GM19023 (cell line): ENCODE results near the gene MEI4.
"Not testable (repeated sequence)": the region's sequence is repeated elsewhere in the genome, so short reads cannot be mapped to it uniquely, and the experiment has no call there.

Source experiments
- ATAC-seq: cut with Tn5 transposase; IDR thresholded peaks from one replicate; pipeline ENCODE4 v1.9.1; 2021; ENCODE audit warnings: mild to moderate bottlenecking, moderate library complexity; ENCODE audit not compliant: unreplicated experiment

MEI4 gene

DNA sequence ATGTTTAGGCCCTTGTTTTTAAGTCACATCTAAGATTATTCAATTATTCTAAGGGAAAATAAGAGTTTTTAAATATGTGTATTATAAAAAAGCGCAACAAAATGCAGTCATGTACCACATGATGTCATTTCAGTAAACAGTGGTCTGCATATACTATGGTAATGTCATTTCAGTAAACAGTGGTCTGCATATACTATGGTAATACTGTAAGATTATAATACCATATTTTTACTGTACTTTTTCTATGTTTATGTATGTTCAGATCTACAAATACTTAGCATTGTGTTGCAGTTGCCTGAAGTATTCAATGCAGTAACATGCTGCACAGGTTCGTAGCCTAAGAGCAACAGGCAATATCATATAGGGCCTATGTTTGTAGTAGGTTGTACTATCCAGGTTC, 21.4 kb downstream of the MEI4 start:
- ATAC-seq = no peak

DNA sequence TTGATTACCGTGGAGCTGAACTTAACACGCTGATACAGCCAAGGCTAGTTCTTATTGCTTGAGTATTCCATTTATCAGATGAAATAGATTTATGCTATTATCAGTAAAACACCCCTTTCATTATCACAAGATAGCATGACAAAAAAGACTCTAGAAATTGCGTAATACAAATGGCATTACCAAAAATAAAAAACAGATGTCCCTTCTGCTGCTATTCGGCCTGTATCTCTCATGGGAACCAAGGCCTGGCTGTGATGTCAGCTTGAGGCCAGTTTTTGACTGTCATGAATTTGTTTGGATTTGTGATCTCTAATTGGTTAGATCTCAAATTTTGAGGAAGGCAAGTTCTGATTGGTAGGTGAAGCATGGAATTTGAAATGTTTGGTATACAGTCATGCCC, 25.2 kb downstream of the MEI4 start:
- no peak for ATAC-seq

DNA sequence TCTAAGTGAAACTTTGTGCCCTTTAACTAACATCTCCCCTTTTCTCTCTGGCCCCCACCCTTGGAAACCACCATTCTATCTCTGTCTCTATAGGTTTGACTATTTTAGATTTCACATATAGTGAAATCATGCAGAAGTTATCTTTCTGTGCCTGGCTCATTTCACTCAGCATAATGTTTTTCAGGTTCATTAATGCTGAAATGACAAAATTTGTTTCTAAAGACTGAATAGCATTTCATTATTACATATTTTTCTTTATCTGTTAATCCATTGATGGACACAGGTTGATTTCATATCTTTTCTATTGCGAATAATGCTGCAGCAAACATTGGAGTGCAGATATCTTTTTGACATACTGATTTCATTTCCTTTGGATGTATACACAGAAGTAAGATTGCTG, 30.7 kb downstream of the MEI4 start:
- ATAC-seq = no peak

DNA sequence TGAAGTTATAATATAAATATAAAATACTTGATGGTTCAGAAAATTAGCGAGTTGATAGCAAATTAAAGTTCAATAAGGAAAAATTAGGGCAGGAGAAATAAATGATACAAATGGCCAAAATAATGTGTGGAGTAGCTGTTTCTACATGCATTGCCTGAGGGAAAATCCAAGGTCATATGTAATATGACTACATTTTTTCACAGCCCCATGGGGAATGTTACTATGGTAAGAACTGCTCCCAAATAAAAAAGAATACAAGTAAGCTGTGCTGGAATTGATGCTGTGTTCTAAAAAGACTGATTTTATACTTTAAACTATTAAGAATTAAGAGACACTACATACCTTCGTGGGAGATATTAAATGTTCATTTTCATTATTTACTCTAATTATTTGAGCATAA, 34.1 kb downstream of the MEI4 start:
- no peak for ATAC-seq

DNA sequence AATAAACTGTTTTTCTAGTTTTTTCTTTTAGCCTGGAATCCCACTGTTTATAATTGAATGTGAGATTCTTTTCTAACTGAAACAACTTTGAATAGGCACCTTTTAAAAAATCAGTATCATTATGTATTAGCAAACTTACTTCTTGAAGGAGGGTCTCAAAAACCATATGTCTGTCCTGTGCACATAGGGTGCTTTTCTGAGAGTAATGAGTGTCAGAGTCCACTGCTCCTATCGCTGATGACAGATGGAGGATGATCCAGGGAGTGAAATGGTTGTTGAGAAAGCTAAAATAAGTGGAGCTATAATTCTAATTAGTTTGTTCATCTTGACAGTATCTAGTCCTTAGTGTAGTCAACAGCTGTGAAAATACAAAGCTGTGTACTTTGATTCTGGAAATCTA, 35.8 kb downstream of the MEI4 start:
- no peak for ATAC-seq

DNA sequence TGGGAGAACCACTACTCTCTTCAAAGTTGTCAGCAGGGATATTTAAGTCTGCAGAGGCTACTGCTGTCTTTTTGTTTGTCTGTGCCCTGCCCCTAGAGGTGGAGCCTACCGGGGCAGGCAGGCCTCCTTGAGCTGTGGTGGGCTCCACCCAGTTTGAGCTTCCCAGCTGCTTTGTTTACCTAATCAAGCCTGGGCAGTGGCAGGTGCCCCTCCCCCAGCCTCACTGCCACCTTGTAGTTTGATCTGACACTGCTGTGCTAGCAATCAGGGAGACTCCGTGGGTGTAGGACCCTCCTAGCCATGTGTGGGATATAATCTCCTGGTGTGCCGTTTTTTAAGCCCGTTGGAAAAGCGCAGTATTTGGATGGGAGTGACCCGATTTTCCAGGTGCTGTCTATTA, 47.3 kb downstream of the MEI4 start:
- not testable (repeated sequence) for ATAC-seq

DNA sequence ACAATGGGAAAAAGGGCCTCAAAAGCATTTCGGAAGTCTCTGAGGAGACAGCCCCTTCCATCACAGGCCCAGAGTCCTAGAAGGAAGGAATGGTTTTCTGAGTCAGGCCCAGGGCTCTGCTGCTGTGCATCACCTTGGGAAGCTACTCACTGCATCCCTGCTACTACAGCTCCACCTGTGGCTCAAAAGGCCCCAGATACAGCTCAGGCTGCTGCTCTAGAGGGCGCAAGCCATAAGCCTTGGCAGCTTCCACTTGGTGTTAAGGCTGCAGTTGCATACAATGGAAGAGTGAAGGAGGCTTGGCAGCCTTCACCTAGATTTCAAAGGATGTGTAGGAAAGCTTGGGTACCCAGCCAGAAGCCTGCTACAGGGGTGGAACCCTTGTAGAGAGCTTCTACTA, 54.8 kb downstream of the MEI4 start:
- ATAC-seq = no peak

DNA sequence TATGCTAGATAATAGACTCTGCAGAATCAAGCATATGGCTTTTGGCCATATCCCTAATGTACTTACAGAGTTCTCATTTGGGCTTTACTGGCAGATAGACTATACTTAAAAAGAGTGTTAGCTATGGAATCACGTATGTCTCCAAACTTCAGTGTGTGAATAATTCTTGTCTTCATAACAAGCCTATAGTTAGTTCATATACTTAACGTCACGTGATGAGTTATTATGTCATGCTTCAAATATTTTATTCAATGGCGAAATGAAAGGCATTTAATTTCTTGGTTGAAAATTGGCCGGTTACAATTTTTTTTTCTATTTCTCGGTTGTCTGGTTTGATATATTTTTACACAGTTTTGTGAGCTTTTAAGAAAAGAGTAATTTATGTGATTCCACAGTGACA, 62.7 kb downstream of the MEI4 start:
- no peak for ATAC-seq

DNA sequence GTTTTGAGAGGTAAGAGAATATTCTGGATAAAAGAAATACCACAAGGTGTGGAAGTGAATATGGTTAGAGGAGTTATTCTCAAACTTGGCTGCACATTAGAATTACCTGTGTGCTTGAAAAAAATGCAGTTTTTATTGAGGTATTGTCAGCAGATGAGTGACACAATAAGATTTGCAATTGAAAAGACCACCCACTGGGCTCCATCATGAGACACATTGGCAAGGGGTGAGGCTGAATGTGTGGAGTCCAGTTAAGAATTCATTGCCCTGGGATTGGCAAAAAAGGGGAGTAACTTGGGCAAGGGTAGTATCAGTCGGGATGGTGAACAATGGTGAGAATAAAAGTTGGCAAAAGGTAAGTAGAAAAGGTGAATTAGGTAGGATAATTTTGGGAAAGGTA, 63.5 kb downstream of the MEI4 start:
- no peak for ATAC-seq

DNA sequence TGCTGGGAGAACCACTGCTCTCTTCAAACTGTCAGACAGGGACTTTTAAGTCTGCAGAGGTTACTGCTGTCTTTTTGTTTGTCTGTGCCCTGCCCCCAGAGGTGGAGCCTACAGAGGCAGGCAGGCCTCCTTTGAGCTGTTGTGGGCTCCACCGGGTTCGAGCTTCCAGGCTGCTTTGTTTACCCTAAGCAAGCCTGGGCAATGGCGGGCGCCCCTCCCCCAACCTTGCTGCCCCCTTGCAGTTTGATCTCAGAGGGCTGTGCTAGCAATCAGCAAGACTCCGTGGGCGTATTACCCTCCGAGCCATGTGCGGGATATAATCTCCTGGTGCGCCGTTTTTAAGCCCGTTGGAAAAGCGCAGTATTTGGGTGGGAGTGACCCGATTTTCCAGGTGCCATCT, 83.2 kb downstream of the MEI4 start:
- not testable (repeated sequence) for ATAC-seq

DNA sequence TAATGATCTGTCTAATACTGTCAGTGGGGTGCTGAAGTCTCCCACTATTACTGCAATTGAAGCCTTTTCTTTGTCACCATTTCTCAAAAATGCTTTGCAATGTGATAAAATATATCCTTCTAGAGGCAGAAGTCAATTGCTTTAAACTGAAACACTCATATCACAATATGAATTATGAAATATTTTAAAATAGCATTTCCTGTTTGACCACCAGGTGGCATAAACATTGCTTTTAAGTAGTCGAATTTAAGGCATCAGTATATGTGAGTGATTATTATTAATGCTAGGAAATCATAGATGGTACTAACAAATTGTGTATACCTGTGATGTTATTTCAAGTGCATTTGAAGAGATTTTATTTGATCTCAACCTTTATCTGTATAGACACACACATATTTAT, 87.5 kb downstream of the MEI4 start:
- ATAC-seq = no peak

DNA sequence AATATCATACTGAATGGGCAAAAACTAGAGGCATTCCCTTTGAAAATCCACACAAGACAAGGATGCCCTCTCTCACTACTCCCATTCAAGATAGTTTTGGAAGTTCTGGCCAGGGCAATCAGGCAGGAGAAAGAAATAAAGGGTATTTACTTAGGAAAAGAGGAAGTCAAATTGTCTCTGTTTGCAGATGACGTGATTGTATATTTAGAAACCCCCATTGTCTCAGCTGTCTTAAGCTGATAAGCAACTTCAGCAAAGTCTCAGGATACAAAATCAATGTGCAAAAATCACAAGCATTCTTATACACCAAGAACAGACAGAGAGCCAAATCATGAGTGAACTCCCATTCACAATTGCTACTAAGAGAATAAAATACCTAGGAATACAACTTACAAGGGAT, 99.3 kb downstream of the MEI4 start:
- ATAC-seq = not testable (repeated sequence)

DNA sequence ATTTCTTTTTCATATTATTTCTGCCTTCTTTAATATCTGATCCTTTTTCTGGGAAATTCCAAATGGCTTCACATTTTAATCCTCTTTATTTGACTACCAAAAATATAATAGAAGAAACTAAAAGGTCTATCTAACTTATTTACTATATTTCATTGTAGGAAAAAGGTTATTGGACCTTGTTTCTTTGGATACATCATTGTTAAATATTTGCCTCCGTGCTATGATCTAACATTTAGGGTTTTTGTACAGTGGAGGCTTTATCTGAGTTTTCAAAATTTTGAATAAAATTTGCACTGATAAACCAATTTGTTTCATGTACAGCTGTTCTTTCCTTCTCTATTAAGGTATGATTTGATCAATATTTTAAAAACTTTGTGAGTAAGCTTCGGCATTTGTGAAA, 109.5 kb downstream of the MEI4 start:
- no peak for ATAC-seq

DNA sequence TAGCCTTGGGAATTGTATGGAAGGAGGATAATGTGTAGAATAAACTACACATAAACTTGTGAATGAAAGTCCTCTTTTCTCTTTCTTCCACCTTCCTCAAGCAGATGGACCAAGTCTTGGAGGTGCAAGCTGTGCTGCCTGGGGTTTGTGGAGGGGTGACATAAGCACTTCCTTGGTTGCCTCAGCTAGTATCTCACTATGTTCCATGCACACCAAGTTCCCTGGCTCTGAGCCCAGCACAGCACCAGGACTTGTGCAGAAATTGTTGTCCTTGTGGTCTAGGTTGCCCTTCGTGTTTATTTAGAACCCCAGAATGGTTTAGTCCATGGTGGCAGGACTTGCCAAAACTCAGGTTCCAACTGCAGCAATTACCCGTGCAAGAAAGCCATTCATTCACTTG, 110.3 kb downstream of the MEI4 start:
- no peak for ATAC-seq

DNA sequence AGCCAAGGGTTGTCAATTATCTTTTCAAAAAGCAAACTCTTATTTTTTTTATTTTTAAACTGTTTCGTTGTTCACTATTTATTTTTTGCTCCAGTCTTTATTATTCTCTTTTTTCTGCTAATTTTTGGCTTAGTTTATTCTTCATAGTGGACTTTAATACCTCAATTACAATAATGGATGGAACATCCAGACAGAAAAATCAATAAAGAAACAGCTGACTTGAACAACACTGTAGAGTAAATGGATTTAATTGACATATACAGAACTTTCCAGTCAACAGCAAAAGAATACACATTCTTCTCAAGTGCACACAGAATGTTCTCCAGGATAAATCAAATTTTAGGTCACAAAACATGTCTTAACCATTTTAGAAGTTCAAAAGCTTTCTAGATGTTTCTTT, 111.5 kb downstream of the MEI4 start:
- ATAC-seq = no peak

DNA sequence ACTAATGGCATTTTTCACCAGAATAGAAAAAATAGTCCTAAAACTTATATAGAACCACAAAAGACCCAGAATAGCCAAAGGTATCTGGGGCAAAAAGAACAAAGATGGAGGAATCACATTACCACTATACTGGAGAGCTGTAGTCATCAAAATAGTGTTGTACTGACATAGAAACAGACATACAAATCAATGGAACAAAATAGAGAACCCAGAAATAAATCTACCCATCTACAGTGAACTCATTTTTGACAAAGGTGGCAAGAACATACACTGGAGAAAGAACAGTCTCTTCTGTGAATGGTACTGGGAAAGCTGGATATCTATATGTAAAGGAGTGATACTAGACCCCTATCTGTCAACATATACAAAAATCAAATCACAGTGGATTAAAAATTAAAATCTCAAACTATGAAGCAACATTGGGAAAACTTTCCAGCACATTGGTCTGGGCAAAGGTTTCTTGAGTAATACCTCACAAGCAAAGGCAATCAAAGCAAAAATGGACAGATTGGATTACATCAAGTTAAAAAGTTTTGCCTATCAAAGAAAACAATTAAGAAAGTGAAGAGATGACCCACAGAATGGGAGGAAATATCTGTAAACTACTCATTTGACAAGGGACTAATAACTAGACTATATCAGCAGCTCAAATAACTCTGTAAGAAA, 120.5 kb downstream of the MEI4 start:
- ATAC-seq = no peak

DNA sequence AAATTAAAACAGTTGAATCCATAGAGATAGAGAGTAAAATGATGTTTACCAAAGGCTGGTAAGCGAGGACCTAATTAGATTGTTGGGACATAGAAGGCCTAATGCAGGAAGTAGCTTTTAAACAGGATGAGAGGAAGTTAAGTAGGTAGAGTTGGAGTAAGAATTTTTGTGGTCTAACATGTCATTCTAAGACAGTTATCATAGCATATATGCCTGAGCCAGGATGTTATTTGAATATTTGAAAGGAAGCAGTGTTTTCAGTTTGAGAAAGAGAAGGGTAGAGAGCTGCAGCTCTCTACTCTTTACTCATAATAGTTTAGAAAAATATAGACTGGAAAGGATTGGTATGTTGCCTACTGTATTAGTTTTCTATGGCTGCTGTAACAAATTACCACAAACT, 121.6 kb downstream of the MEI4 start:
- ATAC-seq = no peak

DNA sequence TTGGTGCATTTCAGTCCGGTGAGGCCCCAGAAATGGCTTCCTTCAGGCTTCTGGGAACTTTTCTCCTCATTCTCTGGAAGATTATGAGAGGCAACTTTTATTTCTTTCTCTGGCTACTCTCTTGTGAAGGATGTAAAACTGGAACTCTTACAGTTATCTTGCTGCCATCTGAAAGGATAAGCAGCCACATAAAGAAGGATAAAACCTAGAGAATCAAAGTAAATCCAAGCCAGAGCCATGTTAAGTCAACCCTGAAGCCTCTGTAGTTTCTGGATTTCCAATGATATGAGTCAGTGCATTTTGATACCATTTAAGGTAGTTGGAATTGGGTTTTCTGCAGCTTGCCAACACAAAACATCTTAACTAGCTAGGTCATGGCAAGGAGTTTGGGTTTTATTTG, 123.6 kb downstream of the MEI4 start:
- ATAC-seq = no peak

DNA sequence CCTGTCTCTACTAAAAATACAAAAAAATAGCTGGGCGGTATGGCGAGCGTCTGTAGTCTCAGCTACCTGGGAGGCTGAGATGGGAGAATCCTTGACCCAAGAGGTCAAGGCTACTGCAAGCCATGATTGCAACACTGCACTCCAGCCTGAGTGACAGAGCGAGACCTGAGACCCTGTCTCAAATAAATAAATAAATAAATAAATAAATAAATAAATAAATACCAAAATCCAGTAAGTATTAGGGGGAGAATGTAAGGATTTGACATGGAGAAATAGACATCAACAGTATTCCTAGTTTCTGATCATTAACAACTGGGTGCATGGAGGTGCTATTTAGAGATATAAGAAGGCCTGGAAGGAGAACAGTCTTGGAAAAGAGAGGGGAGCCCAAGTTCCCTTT, 125.7 kb downstream of the MEI4 start:
- no peak for ATAC-seq

DNA sequence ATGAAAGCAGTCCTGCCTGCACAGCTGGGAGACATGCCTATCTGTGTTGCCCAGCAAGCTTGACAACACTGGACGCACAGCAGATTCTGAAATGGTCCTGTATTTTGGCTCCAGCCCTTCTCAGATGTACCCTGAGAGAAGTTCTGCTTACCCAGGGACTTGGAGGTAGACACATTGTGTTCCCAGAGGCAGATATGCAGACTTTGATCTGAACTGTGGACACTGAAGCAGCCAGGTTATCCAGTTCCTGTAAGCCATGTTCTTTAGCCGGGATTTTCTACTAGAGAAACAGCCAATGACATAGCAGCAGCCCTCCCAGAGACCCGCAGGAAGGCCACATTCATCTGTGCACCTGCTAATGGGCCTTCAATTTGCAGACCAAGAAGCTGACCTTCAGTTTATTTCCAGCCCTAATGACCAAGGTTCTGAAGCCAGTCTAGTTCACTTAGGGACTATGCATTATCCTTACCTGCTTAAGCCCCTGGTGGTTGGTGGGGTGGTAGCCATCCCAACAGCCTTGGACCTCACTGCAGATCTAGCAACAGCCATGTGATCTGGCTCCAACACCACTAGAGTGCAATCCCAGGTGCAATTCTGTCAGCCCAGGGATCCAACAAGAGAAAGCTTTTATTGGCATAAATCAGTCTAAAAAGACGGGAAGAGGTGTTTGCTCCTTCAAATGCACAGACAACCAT, 134.2 kb downstream of the MEI4 start:
- no peak for ATAC-seq

DNA sequence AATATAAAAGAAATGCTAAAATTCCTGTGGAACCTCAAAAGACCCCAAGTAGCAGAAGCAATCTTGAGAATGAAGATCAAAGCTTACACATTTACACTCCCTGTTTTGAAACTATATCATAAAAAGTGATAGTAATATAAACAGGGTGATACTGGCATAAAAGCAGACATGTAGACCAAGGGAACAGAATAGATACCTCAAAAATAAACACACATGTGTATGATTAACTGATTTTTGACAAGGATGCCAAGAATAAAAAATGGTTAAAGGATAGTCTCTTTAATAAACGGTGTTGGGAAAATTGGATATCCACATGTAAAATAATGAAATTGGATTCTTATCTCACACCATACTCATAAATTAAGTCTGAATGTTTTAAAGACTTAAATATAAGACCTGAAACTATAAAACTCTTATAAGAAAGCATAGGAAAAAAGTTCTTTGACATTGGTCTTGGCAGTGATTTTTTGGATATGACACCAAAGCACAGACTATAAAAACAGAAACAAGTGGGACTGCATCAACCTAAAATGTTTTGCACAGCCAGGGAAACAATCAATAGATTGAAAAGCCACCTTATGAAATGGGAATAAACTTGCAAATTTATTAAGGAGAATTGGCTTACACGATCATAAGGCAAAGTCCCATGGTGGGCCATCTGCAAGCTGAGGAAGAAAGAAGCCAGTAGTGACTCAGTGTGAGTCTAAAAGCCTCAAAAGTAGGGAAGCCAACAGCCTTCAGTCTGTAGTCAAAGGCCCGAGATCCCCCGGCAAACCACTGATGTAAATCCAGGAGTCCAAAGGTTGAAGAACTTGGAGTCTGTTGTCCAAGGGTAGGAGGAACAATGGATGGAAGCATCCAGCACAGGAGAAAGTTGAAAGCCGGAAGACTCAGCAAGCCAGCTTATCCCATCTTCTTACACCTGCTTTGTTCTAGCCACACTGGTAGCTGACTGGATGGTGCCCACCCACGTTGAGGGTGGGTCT, 144.3 kb downstream of the MEI4 start:
- ATAC-seq = no peak

DNA sequence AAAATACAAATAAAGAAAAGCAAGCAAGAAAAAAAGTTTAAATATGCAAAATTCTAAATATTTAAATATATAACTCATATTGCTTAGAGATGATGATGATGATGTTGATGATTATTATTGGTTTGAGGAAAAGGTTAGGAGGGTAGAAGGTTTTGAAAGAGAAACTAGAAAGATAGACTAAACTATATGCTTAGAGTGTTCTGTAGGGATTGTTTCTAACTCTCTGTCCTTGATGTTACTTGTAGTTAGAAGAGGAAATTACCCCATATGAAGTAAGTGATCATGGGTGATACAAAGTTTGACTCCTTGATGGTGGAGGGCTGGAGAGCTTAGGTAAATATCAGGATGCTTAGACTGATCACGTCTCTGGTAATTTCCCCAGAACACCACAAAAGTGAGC, 159.5 kb downstream of the MEI4 start:
- ATAC-seq = no peak
